HG02588 (cell line): ENCODE results near the gene MOB3C.

Experiments
- ATAC-seq: cut with Tn5 transposase; IDR thresholded peaks from one replicate; pipeline ENCODE4 v1.9.1; 2021; ENCODE audit warnings: mild to moderate bottlenecking, moderate library complexity; ENCODE audit not compliant: unreplicated experiment

MOB3C gene

GRCh38 chr1:46580140-46580903 lies 36.3 kb downstream of the MOB3C start:
- ATAC-seq: no peak

GRCh38 chr1:46577671-46578070 lies 38.9 kb downstream of the MOB3C start:
- ATAC-seq: no peak

GRCh38 chr1:46576596-46576995 lies 40.0 kb downstream of the MOB3C start:
- ATAC-seq: no peak

GRCh38 chr1:46575778-46576177 lies 40.8 kb downstream of the MOB3C start:
- no peak for ATAC-seq

- ATAC-seq: no peak
These were observed 41.3 kb downstream of the MOB3C start for GRCh38 chr1:46575300-46575699.

GRCh38 chr1:46571691-46572225 lies 44.9 kb downstream of the MOB3C start:
- ATAC-seq: no peak

- ATAC-seq: no peak
These were observed 46.5 kb downstream of the MOB3C start for GRCh38 chr1:46569884-46570725.

GRCh38 chr1:46569116-46569515 lies 47.5 kb downstream of the MOB3C start:
- no peak for ATAC-seq

GRCh38 chr1:46568461-46568891 lies 48.1 kb downstream of the MOB3C start:
- ATAC-seq: no peak

GRCh38 chr1:46563341-46563740 lies 53.3 kb downstream of the MOB3C start:
- ATAC-seq: no peak

GRCh38 chr1:46562498-46562897 lies 54.1 kb downstream of the MOB3C start:
- no peak for ATAC-seq

GRCh38 chr1:46558966-46559365 lies 57.6 kb downstream of the MOB3C start:
- no peak for ATAC-seq

GRCh38 chr1:46558141-46558963 lies 58.3 kb downstream of the MOB3C start:
- no peak for ATAC-seq
